SK-N-MC (cell line): ENCODE results near the gene SYT2.

ENCODE experiments used
- DNase-seq: peaks from one replicate; pipeline ENCODE4 v3.0.0-alpha.2; 2011; ENCODE audit warnings: low read depth, low spot score
- H3K27ac ChIP-seq: fragments of 200-600 bp; sonication (generic); 2 replicates; pipeline ENCODE4 v1.5.1; 2016; ENCODE audit warnings: mixed run types
- H3K36me3 ChIP-seq: fragments of 200-600 bp; sonication (generic); 2 replicates; pipeline ENCODE4 v1.6.1; 2017; ENCODE audit warnings: antibody characterized with exemption, low read length, mixed read lengths; ENCODE audit not compliant: insufficient read depth
- H3K4me3 ChIP-seq: fragments of 200-600 bp; sonication (generic); 2 replicates; pipeline ENCODE4 v1.5.1; 2016
- H3K9ac ChIP-seq: fragments of 200-600 bp; sonication (generic); 2 replicates; pipeline ENCODE4 v1.8.0; 2017; ENCODE audit warnings: mixed run types, mixed read lengths; ENCODE audit not compliant: insufficient read length
- H3K9me3 ChIP-seq: fragments of 200-600 bp; sonication (generic); 2 replicates; pipeline ENCODE4 v1.6.1; 2017; ENCODE audit warnings: low read depth, mild to moderate bottlenecking, antibody characterized with exemption, low read length, moderate library complexity, mixed read lengths
- EZH2 ChIP-seq: fragments of 200-600 bp; sonication (generic); IDR thresholded peaks from one replicate; pipeline ENCODE4 v1.6.1; 2017; ENCODE audit warnings: antibody characterized with exemption
- FOXP2 ChIP-seq: optimal IDR thresholded peaks from 2 replicates; pipeline ENCODE3; 2011; ENCODE audit warnings: mild to moderate bottlenecking, moderate library complexity; ENCODE audit not compliant: insufficient read depth; ENCODE audit errors: extremely low read length, control extremely low read depth
- POLR2AphosphoS5 ChIP-seq: IDR thresholded peaks from 2 replicates; pipeline ENCODE4 v1.6.1; 2012; ENCODE audit warnings: mild to moderate bottlenecking, low read depth, low read length, borderline replicate concordance

The SYT2 gene

GRCh38 chr1:202599669-202600431 lies 110.4 kb downstream of the SYT2 start:
- no peak overlapping the region for H3K27ac ChIP-seq
- DNase-seq = no peak
- H3K4me3 ChIP-seq = no peak overlapping the region
- TF ChIP-seq EZH2 = no peak
- TF ChIP-seq POLR2AphosphoS5 = no peak
- no peak for TF ChIP-seq FOXP2
- H3K9ac ChIP-seq = no peak overlapping the region
- H3K9me3 ChIP-seq = no peaks in the 10 kb centered on the region
- H3K36me3 ChIP-seq = no peaks in the 10 kb centered on the region

- TF ChIP-seq FOXP2 = no peak
- TF ChIP-seq EZH2 = no peak
- TF ChIP-seq POLR2AphosphoS5 = no peak
Measured at GRCh38 chr1:202597090-202597761, 113.0 kb downstream of the SYT2 start.

GRCh38 chr1:202596638-202597037 lies 113.6 kb downstream of the SYT2 start:
- TF ChIP-seq POLR2AphosphoS5 (no peak), FOXP2 (no peak), EZH2 (no peak)
- H3K27ac ChIP-seq = no peak overlapping the region
- no peaks in the 10 kb centered on the region for H3K9me3 ChIP-seq
- no peak for DNase-seq
- H3K36me3 ChIP-seq = no peaks in the 10 kb centered on the region
- no peak overlapping the region for H3K4me3 ChIP-seq
- H3K9ac ChIP-seq = no peak overlapping the region

More at GRCh38 chr1:202597090-202597761, 113.0 kb downstream of the SYT2 start:
- Histone ChIP-seq H3K36me3 (no peaks in the 10 kb centered on the region), H3K4me3 (no peak overlapping the region), H3K9ac (no peak overlapping the region), H3K27ac (no peak overlapping the region), H3K9me3 (no peaks in the 10 kb centered on the region)
- DNase-seq = no peak

DNA sequence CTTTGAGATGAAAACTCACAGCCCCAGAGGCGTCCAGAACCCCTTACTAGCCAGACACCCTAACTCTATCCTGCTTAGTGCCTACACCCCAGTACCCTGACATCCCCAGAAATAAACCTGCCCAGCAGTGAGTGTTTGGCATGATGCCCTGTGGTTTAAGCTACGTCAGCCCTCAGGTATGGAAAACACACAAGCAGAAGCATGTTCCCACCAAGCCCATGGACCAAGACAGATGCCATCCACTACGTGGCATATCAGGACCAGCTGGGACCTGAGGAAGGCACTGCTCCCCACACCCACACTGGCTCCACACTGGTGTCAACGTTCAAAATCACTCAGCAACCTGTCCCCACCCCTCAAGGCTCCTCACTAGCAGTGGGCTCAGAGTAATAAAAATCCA lies 116.4 kb downstream of the SYT2 start:
- H3K9ac ChIP-seq = no peak overlapping the region
- TF ChIP-seq POLR2AphosphoS5 (no peak), EZH2 (no peak)
- H3K27ac ChIP-seq = no peak overlapping the region
- H3K4me3 ChIP-seq = no peak overlapping the region
- no peaks in the 10 kb centered on the region for H3K36me3 ChIP-seq
- DNase-seq = no peak
- H3K9me3 ChIP-seq = no peaks in the 10 kb centered on the region

GRCh38 chr1:202592146-202592545 lies 118.1 kb downstream of the SYT2 start:
- no peak overlapping the region for H3K27ac ChIP-seq
- TF ChIP-seq POLR2AphosphoS5 = no peak
- no peak overlapping the region for H3K4me3 ChIP-seq
- no peak overlapping the region for H3K9ac ChIP-seq
- H3K36me3 ChIP-seq = no peaks in the 10 kb centered on the region
- no peak for DNase-seq
- no peaks in the 10 kb centered on the region for H3K9me3 ChIP-seq

DNA sequence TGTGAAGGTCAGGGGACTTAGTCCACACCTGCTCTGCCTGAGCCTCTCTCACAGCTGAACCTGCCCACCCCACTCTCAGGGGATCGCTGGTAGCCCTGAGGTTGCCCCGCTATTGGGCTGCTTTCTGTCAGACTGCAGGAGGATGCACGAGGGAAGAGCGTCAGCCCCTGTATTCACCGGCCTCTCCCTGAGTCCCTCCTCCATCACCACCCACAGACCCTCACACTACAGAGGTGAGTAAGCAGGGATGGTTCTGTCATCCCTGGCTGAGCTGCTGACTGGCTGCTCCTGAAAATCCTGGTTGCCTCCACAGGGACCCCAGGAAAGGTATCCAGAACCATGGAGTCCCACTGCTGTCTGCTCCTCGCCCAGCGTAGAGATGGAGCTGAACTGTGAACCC lies 118.7 kb downstream of the SYT2 start:
- Histone ChIP-seq H3K4me3 (no peak overlapping the region), H3K9ac (no peak overlapping the region), H3K36me3 (no peaks in the 10 kb centered on the region), H3K9me3 (no peaks in the 10 kb centered on the region), H3K27ac (no peak overlapping the region)
- TF ChIP-seq FOXP2 = no peak
- TF ChIP-seq EZH2 = no peak
- no peak for TF ChIP-seq POLR2AphosphoS5
- DNase-seq = no peak

DNA sequence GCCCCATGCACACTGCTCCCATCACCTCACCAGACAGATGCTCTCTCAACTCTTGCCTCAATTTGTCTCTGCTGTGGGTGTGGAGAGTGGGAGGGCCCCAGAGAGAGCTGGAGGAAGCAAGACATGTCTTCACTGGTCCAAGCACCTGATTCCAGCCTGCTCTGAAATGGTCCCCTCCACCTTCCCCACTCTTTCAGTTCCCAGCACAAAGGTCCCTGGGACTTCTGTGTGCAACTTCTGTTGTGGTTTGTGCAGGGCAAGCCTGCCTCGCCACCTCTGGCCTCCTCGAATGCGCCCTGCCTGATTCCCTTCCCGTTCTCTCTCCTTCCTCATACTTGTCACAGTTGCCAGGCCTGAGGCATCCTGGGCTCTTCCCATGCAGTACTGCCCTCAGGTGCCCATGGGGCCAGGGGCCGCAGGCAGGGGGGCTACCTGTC lies 119.3 kb downstream of the SYT2 start:
- H3K4me3 ChIP-seq = no peak overlapping the region
- no peaks in the 10 kb centered on the region for H3K9me3 ChIP-seq
- H3K36me3 ChIP-seq = no peaks in the 10 kb centered on the region
- TF ChIP-seq POLR2AphosphoS5 (no peak), EZH2 (no peak), FOXP2 (no peak)
- H3K9ac ChIP-seq = no peak overlapping the region
- DNase-seq = no peak
- H3K27ac ChIP-seq = no peak overlapping the region

DNA sequence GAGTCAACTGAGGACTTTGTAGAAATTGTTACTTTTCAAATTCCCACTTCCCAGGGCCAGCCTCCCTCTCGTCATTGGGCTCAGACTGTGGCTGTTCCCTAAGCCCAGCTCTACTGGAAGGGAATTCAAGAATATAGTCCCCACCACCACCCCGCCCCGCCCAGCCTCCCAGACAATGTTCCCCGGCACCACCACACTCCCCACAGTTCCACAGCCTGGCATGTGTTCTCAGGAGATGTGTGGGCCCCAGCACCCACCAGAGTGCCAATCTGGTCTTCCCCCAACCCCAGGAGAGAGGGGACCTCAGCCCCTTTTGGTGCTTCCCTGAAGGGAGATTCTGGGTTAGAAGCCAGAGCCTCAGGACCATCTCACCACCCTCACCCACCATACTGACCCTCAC lies 120.1 kb downstream of the SYT2 start:
- Histone ChIP-seq H3K4me3 (no peak overlapping the region), H3K9ac (no peak overlapping the region), H3K36me3 (no peaks in the 10 kb centered on the region), H3K9me3 (no peaks in the 10 kb centered on the region), H3K27ac (no peak overlapping the region)
- DNase-seq = no peak
- TF ChIP-seq EZH2 = no peak
- no peak for TF ChIP-seq POLR2AphosphoS5
- no peak for TF ChIP-seq FOXP2
